ENCODE measurements around the gene RIT2. TPM values are rescaled to one million over a fixed set of nuclear protein-coding genes. Genes with fewer than 3 reads are reported as not detected.

Gene RIT2
- total RNA-seq, 4 donors from 2014 or later = not detected

DNA sequence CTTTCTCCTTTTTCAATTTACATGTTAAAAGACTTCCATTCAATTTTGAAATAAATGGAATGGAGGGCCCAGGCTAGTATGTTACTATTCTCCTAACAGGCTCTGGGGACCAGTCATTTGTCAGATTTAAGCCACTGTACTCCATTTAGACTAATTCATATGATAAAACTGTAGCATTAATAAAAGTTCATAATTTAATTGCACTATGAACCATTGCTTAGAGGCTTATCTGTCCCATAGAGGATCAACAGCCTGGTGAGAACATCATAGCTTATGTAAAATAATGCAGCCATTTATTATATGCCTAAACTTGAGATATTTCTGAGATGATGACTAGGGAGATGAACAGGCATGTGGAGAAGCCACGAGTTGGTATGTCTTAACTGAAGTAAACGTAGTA, 156.0 kb downstream of the RIT2 start:
- DNase-seq (ENCODE audit: low spot score) (no peak), ATAC-seq (ENCODE audit: low FRiP score) (no peak)
- no peak for TF ChIP-seq CTCF (IDR thresholded peaks at IDR 0.05)

GRCh38 chr18:42958353-42958752, 157.1 kb downstream of the RIT2 start:
- DNase-seq (ENCODE audit: low spot score) (no peak), ATAC-seq (ENCODE audit: low FRiP score) (no peak)
- TF ChIP-seq CTCF (IDR thresholded peaks at IDR 0.05) = no peak

DNA sequence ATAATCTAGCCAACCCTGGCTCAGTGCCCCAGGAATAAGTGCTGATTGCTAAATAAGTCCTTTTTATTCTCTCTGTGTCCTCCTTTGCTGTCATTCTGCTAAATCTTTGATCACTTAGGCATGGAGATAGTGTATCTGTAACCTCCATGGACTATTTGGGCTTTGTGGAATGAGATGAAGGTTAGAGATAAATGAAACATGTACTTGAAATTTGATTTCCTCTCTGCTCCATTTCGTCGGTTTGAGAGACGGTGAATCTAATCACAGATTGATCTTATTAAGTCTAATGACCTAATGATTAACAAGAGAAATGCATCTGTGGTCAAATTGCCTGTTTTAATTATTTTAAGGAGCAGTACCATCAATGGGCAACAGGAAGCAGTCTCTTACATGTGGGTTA, 159.2 kb downstream of the RIT2 start:
- DNase-seq (ENCODE audit: low spot score) (no peak), ATAC-seq (ENCODE audit: low FRiP score) (no peak)
- no peak for TF ChIP-seq CTCF (IDR thresholded peaks at IDR 0.05)

GRCh38 chr18:42954887-42955286, 160.6 kb downstream of the RIT2 start:
- no peak for ATAC-seq (ENCODE audit: low FRiP score)
- no peak for TF ChIP-seq CTCF (IDR thresholded peaks at IDR 0.05)
- no peak for DNase-seq (ENCODE audit: low spot score)

- DNase-seq (ENCODE audit: low spot score) = no peak
- no peak for ATAC-seq (ENCODE audit: low FRiP score)
- no peak for TF ChIP-seq CTCF (IDR thresholded peaks at IDR 0.05)
These were observed 162.2 kb downstream of the RIT2 start for GRCh38 chr18:42953306-42953705.

- TF ChIP-seq CTCF (IDR thresholded peaks at IDR 0.05) = no peak
- DNase-seq (ENCODE audit: low spot score) (no peak), ATAC-seq (ENCODE audit: low FRiP score) (no peak)
These were observed 164.8 kb downstream of the RIT2 start for GRCh38 chr18:42950732-42951131.

DNA sequence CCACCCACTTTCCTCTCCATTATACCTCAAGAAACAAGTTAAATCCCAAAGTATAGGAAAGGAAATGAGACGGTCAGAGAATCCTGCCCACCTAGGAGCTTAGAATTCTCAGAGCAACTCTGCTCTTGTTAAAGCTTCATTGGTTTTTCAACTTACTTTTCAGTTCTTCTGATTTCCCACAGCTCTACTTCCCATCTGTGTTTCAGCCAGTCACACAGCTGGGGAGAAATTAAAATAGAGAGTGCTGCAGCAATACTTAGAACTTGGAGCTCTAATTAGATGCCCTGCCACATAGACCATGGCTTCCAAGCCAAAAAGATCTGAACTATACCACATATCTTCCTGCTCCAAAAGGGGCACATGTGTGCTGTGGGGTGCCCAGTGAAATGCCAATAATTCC, 166.7 kb downstream of the RIT2 start:
- TF ChIP-seq CTCF (IDR thresholded peaks at IDR 0.05) = no peak
- DNase-seq (ENCODE audit: low spot score) (no peak), ATAC-seq (ENCODE audit: low FRiP score) (no peak)
